HG03342 (cell line): ENCODE data around the gene CSMD2.

Source experiments
- ATAC-seq: cut with Tn5 transposase; IDR thresholded peaks from one replicate; pipeline ENCODE4 v1.9.1; 2021; ENCODE audit warnings: mild to moderate bottlenecking, moderate library complexity; ENCODE audit not compliant: unreplicated experiment

CSMD2 gene

DNA sequence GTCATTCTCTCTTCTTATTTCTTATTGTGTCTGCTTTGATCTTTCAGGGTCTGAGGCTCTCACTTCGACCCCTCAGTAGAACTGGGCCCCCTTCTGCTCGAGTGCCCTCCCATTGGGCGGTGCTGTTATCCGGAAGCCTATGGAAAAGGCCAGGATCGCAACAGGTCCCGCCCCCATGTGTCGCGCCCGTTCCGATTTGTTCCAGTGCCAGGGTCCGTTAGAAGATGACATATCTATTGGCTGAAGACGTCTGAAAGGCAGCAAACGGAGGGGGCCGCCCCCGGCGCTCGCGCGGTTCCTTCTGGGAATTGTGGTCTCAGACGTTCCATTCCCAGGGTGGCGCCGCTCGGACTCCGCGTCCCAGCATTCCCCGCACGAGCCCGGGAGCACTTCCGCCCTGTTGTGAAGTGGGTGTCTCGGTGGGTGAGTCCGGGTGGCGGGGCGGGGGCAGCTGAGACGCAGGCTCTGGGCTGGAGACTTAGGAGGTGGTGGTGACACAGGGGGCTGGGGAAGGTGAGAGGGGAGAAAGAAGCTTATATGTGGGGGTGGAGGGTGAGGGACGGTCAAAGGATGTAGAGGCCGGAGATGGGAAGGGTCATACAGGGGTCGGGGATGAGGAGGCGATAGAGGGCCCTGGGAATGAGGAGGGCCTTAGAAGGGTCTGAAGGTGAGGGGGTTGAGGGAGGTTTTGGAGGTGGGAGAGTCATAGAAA is 692.6 kb downstream of the CSMD2 start, which contains the start of gene ZSCAN20:
Gene ZSCAN20 (plus strand): TSS at position 377 of the 712 bp plus-strand sequence. CDS start 6,644 bp downstream, outside the sequence.
- peak; percentile 89 for ATAC-seq

DNA sequence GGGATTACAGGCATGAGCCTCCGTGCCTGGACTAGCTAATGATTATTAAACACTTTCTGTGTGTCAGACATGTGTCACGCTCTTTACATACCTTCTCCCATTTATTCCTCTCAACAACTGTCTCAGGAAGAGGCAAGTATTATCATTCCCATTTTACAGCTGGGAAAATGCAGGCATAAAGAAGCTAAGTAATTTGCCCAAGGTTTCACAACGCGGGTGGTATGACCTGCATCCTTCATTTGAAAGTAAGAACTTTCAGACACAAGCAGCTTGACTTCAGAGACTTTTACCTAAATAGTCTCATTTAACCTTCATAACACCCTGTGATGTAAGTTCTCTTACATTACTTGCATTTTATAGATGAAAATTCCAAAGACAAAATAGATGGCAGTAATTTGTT is 693.6 kb downstream of the CSMD2 start:
- ATAC-seq, result no peak

DNA sequence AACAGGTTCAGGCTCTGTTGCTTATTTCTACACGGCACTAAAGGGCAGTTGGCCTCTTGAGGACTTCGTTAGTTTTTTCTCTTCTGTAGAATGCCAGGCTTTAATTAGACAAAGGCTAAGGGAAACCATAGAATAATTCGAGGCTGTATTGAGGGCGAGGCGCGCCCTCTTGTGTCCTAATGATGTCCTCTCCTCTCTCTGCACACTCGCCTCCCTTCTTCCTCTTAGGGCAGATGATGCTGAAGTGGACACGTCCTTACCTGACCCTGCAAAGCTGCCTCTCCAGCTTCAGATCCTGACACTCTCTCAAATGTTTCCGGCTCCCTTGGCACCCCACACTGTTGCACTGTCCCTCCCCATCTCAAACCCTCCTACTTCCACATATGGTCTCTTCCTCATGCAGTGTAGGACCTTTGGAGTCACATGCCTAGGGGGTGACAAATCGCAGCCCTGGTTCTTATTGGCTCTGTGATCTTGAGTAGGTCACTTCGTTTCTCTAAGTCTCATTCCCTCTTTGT is 694.5 kb downstream of the CSMD2 start:
- ATAC-seq, result peak; percentile 42

DNA sequence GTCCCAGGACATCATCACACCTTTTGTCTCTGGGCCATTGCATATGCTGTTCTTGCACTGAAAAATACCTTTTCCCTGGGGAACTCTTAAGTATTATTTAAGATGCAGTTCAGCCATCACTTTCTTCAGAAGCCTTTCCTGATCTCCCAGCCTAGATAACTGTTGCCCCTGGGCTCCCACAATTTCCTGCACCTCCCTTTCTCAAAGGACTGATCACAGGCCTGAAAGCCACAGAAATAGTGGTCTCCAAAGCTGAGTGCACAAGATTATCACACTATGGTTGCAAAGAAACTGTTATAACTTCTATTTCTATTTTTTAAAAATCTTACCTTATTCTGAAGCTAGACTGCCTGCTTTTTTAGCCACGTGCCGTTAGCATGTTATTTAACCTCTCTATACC is 695.3 kb downstream of the CSMD2 start:
- ATAC-seq, result no peak

DNA sequence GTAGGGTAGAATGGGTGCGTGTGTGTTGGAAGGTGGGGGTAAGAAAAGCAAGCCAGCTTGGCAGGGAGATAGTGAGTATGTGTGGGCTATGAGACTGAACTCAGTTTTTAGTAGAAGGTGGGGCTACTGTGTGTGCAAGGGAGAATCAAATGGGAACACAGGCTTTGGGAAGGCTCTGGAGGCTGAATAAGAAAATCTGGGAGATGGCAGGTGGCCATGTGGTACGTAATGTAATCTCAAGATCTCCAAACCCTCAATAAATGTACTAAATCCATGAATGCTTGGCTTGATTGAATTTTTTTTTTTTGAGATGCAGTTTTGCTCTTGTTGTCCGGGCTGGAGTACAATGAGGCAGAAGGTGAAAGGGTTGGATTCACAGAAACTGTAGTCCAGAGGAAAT is 696.1 kb downstream of the CSMD2 start:
- ATAC-seq, result no peak

DNA sequence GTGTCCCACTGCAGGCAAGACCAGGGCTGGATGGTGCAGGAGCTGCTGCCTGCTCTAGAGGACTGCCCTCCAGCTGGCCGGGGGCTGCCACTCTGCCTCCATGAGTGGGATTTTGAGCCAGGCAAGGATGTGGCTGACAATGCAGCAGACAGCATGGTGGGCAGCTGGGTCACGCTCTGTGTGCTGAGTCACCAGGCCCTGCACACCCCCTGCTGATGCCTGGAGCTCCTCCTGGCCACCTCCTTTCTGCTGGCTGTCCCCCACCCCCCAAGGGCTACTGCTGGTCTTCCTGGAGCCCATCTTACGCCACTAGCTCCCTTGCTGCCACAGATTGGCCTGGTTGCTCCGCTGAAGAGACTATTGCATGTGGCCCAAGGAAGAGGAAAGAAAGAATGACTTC is 696.5 kb downstream of the CSMD2 start:
- ATAC-seq, result no peak

DNA sequence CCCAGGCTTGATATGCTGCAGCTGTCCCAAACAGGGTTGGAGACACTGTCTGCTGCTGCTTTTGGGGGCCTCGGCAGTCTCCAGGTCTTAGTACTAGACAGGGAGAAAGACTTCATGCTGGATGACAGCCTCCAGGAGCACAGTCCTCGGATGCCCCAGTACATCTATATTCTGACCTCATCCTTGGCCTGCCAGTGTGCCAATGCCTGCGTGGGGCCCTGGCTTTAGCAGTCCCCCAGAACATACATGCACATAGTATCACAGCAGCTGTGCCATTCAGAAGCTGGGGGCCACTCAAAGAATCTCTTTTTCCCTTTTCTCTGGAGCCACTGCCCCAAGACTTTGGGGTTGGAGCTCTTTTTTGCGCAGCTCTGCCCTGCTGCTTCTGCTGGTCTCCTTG is 697.0 kb downstream of the CSMD2 start:
- ATAC-seq, result no peak

DNA sequence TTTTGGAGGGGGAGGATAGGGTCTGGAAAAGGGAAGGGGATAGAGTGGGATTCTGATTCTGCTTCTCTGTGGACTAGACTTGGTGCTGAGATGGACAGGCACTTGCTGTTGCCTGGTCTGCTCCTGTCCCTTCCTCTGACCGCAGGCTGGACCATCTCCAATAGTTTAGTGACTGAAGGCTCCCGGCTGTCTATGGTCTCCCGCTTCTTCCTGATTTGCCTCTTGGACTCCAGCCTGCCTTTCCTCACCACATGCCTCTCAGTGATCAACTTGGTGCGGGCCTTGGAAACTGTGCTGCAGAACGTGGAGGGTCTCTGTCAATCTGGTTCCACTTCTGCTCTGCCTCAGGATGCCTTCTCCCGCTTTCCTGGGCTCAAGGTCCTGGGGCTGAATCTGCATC is 698.9 kb downstream of the CSMD2 start:
- no peak for ATAC-seq

DNA sequence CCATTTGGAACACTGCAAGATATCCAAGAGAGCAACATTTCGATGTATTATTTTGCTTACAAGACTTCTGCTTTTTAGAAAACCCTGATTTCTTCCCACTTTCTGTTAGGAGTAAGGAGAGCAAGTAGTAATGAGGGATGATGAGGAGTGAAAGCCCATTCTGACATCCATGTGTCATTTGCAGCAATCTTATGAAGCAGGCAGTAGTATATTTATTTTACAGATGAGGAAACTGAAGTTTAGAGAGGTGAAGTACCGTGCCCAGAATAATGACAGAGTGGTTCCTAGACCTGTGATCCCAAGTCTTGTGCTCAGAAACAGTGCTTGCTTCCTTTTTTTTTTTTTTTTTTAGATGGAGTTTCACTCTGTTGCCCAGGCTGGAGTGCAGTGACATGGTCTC is 699.7 kb downstream of the CSMD2 start:
- ATAC-seq, result no peak

DNA sequence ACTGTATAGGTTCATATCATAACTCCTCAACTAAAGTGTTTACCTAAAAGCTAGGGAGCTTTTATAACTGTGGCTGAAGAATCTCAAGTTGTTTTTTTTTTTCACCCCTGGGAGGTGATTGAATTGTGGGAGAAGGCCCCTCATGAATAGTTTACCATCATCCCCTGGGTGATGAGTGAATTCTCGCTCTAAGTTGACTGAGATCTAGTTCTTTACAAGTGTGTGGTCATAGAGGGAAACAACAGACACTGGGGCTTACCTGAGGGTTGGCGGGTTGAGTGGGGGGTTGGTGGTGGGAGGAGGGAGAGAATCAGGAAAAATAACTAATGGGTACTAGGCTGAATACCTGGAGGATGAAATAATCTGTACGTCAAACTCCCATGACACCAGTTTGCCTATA is 700.5 kb downstream of the CSMD2 start:
- ATAC-seq, result no peak
